Measurements from ENCODE around the gene HIKESHI.

DNA sequence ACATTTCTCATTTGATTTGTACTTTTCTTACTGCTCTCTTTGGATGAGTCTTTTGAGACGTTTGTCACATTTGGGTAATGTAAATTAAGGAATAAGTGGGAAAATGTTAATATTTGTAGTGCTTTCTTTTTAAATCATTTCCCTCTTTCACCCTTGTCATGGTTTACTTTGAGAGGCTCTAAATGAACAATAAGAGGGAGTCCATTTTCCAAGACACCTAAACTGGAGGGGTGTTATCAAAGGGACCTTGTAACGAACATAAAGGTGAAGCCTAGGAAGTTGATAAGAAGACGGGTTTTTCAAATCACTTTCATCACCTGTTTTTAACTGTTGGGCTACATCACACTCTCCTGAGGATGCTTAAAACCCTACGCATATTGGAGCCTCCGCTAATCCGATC, 45.4 kb upstream of the HIKESHI start:
- no peak for TF ChIP-seq ARNT (IDR thresholded peaks at IDR 0.05)
- TF ChIP-seq L3MBTL2 (conservative IDR thresholded peaks at IDR 0.05): no peak
- no peak for TF ChIP-seq FOXM1 (IDR thresholded peaks at IDR 0.05; ENCODE audit: borderline replicate concordance)
- no peak for TF ChIP-seq SUZ12 (IDR thresholded peaks at IDR 0.05)
- TF ChIP-seq LEF1 (IDR thresholded peaks at IDR 0.05; ENCODE audit: borderline replicate concordance): no peak
- TF ChIP-seq TARDBP (IDR thresholded peaks at IDR 0.05): no peak
- TF ChIP-seq, protein P1, sequence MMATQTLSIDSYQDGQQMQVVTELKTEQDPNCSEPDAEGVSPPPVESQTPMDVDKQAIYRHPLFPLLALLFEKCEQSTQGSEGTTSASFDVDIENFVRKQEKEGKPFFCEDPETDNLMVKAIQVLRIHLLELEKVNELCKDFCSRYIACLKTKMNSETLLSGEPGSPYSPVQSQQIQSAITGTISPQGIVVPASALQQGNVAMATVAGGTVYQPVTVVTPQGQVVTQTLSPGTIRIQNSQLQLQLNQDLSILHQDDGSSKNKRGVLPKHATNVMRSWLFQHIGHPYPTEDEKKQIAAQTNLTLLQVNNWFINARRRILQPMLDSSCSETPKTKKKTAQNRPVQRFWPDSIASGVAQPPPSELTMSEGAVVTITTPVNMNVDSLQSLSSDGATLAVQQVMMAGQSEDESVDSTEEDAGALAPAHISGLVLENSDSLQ (IDR thresholded peaks at IDR 0.05): no peak
- no peak for TF ChIP-seq NFRKB (IDR thresholded peaks at IDR 0.05)
